Measurements from ENCODE around the gene NAT8L. TPM values are rescaled to one million over a fixed set of nuclear protein-coding genes. Genes with fewer than 3 reads are reported as not detected.

Gene NAT8L
- total RNA-seq, 1 experiment from 2014 or later, result 16.6 TPM

DNA sequence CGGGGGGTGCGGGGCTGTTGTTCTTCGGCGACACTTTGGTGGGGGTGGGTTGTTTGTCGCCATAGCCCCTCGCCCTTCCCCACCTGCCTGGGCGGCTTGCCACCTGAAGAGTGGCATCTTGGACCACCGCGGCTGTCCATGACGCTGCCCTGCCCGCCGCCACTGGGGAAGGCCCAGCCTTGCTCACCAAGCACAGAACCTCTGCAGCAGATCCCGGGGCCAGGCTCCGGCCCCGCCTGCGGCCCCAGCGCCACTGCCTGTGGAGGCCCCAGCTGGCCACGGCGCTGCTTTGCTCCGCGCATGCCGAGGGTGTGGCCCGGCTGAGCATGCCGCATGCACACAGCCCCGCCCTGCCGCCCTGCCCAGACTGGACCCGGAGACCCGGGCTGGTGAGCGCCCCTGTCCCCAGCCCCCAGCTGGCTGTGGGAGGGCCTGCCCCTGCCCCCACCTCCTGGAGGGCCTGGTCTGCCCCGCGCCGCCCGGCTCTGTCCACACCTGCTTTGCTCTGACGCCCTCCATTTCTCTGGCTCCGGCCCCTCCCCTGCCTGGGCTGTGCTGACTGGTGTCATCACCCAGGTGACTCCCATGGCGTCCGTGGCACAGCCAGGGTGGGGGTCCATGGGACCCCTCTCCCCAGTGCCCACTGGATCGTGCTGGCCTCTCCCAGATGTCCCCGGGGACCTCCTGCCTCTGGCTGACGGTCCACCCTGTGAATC lies 5.3 kb downstream of the NAT8L start:
- POLR2A ChIA-PET, result no interaction called here
- Histone ChIP-seq H3K4me3 (ENCODE audit: low read depth in 2 of 2, low read length in 2 of 2) (peak overlapping the region in 1 of 2 experiments; percentile 5; a peak in 1 of 4 replicates), H3K27me3 (ENCODE audit: control insufficient read depth, insufficient read depth, low read length) (no peaks in the 10 kb centered on the region), H3K9me3 (ENCODE audit: control insufficient read depth, insufficient read depth, low read depth, low read length) (no peaks in the 10 kb centered on the region), H3K36me3 (ENCODE audit: control insufficient read depth, insufficient read depth, low read length) (no peaks in the 10 kb centered on the region), H3K27ac (ENCODE audit: low read length) (no peak overlapping the region), H3K4me1 (ENCODE audit: control insufficient read depth, insufficient read depth, low read length) (peaks cover 9% of the 10 kb centered on the region)
- no TSS peak for BruUV-seq (replicated peaks)
- intact Hi-C loops (cut with micrococcal nuclease; ENCODE audit: unreplicated experiment), result no loop called here
- no peak for DNase-seq (ENCODE audit: low read depth, low spot score)
- CTCF ChIA-PET, result no interaction called here
- TF ChIP-seq TCF7L2 (IDR thresholded peaks at IDR 0.05; ENCODE audit: low read depth, low read length), result no peak
- TF ChIP-seq CTCF (IDR thresholded peaks at IDR 0.05), result no peak
- no peak for TF ChIP-seq SIN3A (IDR thresholded peaks at IDR 0.05; ENCODE audit: borderline replicate concordance, insufficient read depth, low read depth, low read length)
- no peak for TF ChIP-seq REST (IDR thresholded peaks at IDR 0.05; ENCODE audit: insufficient read depth in 1 of 2, low read depth in 2 of 2, low read length in 1 of 2)
- TF ChIP-seq POLR2AphosphoS5 (IDR thresholded peaks at IDR 0.05; ENCODE audit: low read depth, low read length), result no peak
- in situ Hi-C loops (cut with HindIII; ENCODE audit: low pct_unique_long_range_greater_than_20kb, low sequenced_read_pairs), result no loop called here
- ATAC-seq, result peak; percentile 78

DNA sequence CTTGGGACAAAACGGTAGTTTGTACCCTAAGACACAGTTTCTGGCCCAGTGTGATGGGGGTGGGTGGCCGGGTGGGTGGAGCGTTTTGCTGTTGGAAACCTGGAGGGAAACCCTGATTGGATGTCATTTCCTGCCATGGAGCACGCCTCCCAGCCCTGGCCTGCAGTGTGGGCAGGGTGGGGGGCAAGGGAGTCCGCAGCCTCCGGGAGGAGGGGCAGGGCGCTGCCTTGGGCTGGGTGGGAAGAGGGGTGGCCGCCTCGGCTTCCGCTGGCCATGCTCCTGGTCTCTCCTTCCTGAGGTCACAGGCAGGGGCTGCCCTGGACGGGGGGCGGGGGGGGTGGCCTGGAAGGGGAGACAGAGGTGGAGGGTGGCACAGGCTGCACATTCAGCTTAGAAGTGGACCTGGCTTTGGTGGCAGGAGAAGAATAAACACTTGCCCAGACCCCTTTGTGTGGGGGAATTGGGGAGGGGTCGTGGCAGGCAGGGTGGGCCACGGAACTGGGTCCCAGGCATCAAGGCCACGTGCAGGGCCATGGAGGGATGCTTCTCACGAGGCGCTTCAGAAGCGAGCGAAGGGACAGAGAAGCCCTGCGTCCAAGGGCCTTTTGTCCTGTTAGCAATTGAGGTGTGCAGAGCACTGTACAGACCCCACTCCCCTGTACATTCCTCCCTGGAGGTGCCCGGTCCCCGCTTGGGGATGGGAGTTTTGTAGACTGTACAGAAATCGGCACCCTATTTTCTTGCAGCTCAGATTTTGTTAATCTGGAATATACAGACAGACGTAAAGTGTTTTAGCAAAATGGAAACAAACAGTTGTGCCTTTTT lies 6.2 kb downstream of the NAT8L start:
- H3K4me3 ChIP-seq (ENCODE audit: low read depth in 2 of 2, low read length in 2 of 2), result no peak overlapping the region
- in situ Hi-C loops (cut with HindIII; ENCODE audit: low pct_unique_long_range_greater_than_20kb, low sequenced_read_pairs), result no loop called here

More for the DNA sequence above, 6.2 kb downstream of the NAT8L start:
- Histone ChIP-seq H3K27ac (ENCODE audit: low read length) (no peak overlapping the region), H3K27me3 (ENCODE audit: control insufficient read depth, insufficient read depth, low read length) (no peaks in the 10 kb centered on the region), H3K4me1 (ENCODE audit: control insufficient read depth, insufficient read depth, low read length) (peaks cover 9% of the 10 kb centered on the region), H3K36me3 (ENCODE audit: control insufficient read depth, insufficient read depth, low read length) (no peaks in the 10 kb centered on the region), H3K9me3 (ENCODE audit: control insufficient read depth, insufficient read depth, low read depth, low read length) (no peaks in the 10 kb centered on the region)
- DNase-seq (ENCODE audit: low read depth, low spot score) (no peak), ATAC-seq (no peak)
- ChIA-PET POLR2A (interaction anchor here (0.6 kb wide), 1 partner anchor 62 kb away, joined by 3 read pairs; no protein-coding TSS in a partner anchor), CTCF (no interaction called here)
- TF ChIP-seq POLR2AphosphoS5 (IDR thresholded peaks at IDR 0.05; ENCODE audit: low read depth, low read length) (no peak), SIN3A (IDR thresholded peaks at IDR 0.05; ENCODE audit: borderline replicate concordance, insufficient read depth, low read depth, low read length) (no peak), CTCF (IDR thresholded peaks at IDR 0.05) (no peak), REST (IDR thresholded peaks at IDR 0.05; ENCODE audit: insufficient read depth in 1 of 2, low read depth in 2 of 2, low read length in 1 of 2) (no peak), TCF7L2 (IDR thresholded peaks at IDR 0.05; ENCODE audit: low read depth, low read length) (no peak)
- TSS peak; percentile 87 for BruUV-seq (replicated peaks)
- intact Hi-C loops (cut with micrococcal nuclease; ENCODE audit: unreplicated experiment), result no loop called here

Measured in Panc1 (cell line).